HCT116 (cell line): ENCODE results near the gene IGSF21. TPM values are rescaled to one million over a fixed set of nuclear protein-coding genes. Genes with fewer than 3 reads are reported as not detected.

Source experiments
- ATAC-seq: fragments of 200-7000 bp; cut with Tn5 transposase; 2 replicates; pipeline ENCODE4 v1.9.1; 2020; ENCODE audit warnings: mild to moderate bottlenecking, moderate library complexity
- BruUV-seq: library from RNA; stranded (reverse); fragments of 400-500 nt; replicated peaks from 2 replicates; lab custom pipeline; 2021; lab: Mats Ljungman, UMichigan
- CTCF ChIA-PET: fragments of 300-600 bp; sonication (Branson Sonifier 250); formaldehyde crosslinking; loops from one replicate; lab custom pipeline; 2021; ENCODE audit warnings: antibody characterized with exemption; lab: Charles Lee
- POLR2A ChIA-PET: fragments of 300-600, 350-600 bp; sonication (Branson Sonifier 250); formaldehyde crosslinking; loops from one replicate; lab custom pipeline; 2021; ENCODE audit warnings: antibody characterized with exemption; lab: Charles Lee
- RAD21 ChIA-PET, 2 experiments: fragments of 300-600 bp; sonication (Branson Sonifier 250); formaldehyde crosslinking; loops; one replicate each; lab custom pipeline; 2023; ENCODE audit warnings: low total read pairs in 2 of 2; ENCODE audit not compliant: uncharacterized antibody in 2 of 2, unreplicated experiment in 2 of 2, low non-redundant PET in 1 of 2; lab: Charles Lee
- DNase-seq: peaks from one replicate; pipeline ENCODE4 v3.0.0-alpha.2; 2010; ENCODE audit warnings: low read depth, low spot score
- H2AFZ ChIP-seq: fragments of 200-600 bp; shearing (Covaris generic), sonication (generic); 2 replicates; pipeline ENCODE4 v1.6.1; 2017; ENCODE audit warnings: low read depth, mixed run types, mixed read lengths, antibody characterized with exemption, low read length; ENCODE audit not compliant: poor library complexity, severe bottlenecking
- H3K27ac ChIP-seq: 2 replicates; pipeline ENCODE4 v1.5.1; 2012; ENCODE audit warnings: low read depth, low read length
- H3K27me3 ChIP-seq: fragments of 200-600 bp; sonication (generic); 2 replicates; pipeline ENCODE4 v1.6.1; 2016; ENCODE audit warnings: mixed run types, low read length, mixed read lengths; ENCODE audit not compliant: insufficient read depth
- H3K36me3 ChIP-seq, 2 experiments: fragments of 200-500 bp in 1 of 2; fragments of 200-600 bp in 1 of 2; sonication (Bioruptor generic) in 1 of 2; sonication (generic) in 1 of 2; 2 replicates each; pipeline versions ENCODE4 v1.5.1 to v1.6.1; 2014 to 2016; ENCODE audit warnings: low read length in 2 of 2, inconsistent platforms in 1 of 2, mixed read lengths in 1 of 2, mixed run types in 1 of 2; ENCODE audit not compliant: insufficient read depth in 2 of 2, control insufficient read depth in 1 of 2
- H3K4me1 ChIP-seq, 2 experiments: fragments of 200-600 bp in 1 of 2; sonication (generic) in 1 of 2; 2 replicates each; pipeline versions ENCODE4 v1.5.1 to v1.6.1; 2012 to 2017; ENCODE audit warnings: low read length in 2 of 2, inconsistent platforms in 1 of 2, mild to moderate bottlenecking in 1 of 2, mixed read lengths in 1 of 2, mixed run types in 1 of 2, moderate library complexity in 1 of 2; ENCODE audit not compliant: insufficient read depth in 2 of 2, control insufficient read depth in 1 of 2
- H3K4me2 ChIP-seq: fragments of 200-600 bp; sonication (generic); 2 replicates; pipeline ENCODE4 v1.6.1; 2017; ENCODE audit warnings: mixed run types, low read length, mixed read lengths
- H3K4me3 ChIP-seq, 2 experiments: fragments of 200-600 bp in 1 of 2; sonication (generic) in 1 of 2; replicated peaks in 1 of 2; 2 replicates each; pipeline ENCODE4 v1.5.1; 2011 to 2016; ENCODE audit warnings: low read length in 2 of 2, control low read depth in 1 of 2, low read depth in 1 of 2, mild to moderate bottlenecking in 1 of 2, mixed read lengths in 1 of 2, mixed run types in 1 of 2
- H3K79me2 ChIP-seq: fragments of 200-600 bp; sonication (generic); 2 replicates; pipeline ENCODE4 v1.6.1; 2017; ENCODE audit warnings: mild to moderate bottlenecking, mixed run types, low read length, moderate library complexity, mixed read lengths; ENCODE audit not compliant: insufficient read depth
- H3K9ac ChIP-seq: fragments of 200-600 bp; sonication (generic); 2 replicates; pipeline ENCODE4 v1.6.1; 2016; ENCODE audit warnings: low read length, mixed read lengths
- H3K9me2 ChIP-seq: fragments of 200-600 bp; sonication (generic), shearing (Covaris generic); 2 replicates; pipeline ENCODE4 v1.6.1; 2017; ENCODE audit warnings: mixed run types, mild to moderate bottlenecking, moderate library complexity; ENCODE audit not compliant: insufficient read depth
- H3K9me3 ChIP-seq, 2 experiments: fragments of 200-500 bp in 1 of 2; fragments of 200-600 bp in 1 of 2; sonication (Bioruptor generic) in 1 of 2; sonication (generic) in 1 of 2; 2 replicates each; pipeline ENCODE4 v1.6.1; 2014 to 2017; ENCODE audit warnings: low read length in 2 of 2, mixed read lengths in 2 of 2, inconsistent platforms in 1 of 2, low read depth in 1 of 2, mild to moderate bottlenecking in 1 of 2, mixed run types in 1 of 2, moderate library complexity in 1 of 2; ENCODE audit not compliant: control insufficient read depth in 1 of 2, insufficient read depth in 1 of 2
- H4K20me1 ChIP-seq: fragments of 200-600 bp; sonication (generic), shearing (Covaris generic); 2 replicates; pipeline ENCODE4 v1.6.1; 2017; ENCODE audit warnings: mixed run types, mild to moderate bottlenecking, moderate library complexity; ENCODE audit not compliant: insufficient read depth
- ELF1 ChIP-seq: IDR thresholded peaks from 2 replicates; pipeline ENCODE4 v1.6.1; 2012; ENCODE audit warnings: low read depth, borderline replicate concordance
- EZH2 ChIP-seq: fragments of 200-600 bp; sonication (generic); IDR thresholded peaks from 2 replicates; pipeline ENCODE4 v1.6.1; 2017; ENCODE audit warnings: antibody characterized with exemption, mixed run types
- EZH2phosphoT487 ChIP-seq: fragments of 200-600 bp; IDR thresholded peaks from 2 replicates; pipeline ENCODE4 v1.6.1; 2018; ENCODE audit warnings: antibody characterized with exemption, borderline replicate concordance
- JUND ChIP-seq: IDR thresholded peaks from 2 replicates; pipeline ENCODE4 v1.6.1; 2012
- POLR2A ChIP-seq: IDR thresholded peaks from 2 replicates; pipeline ENCODE4 v1.7.0; 2011; ENCODE audit warnings: borderline replicate concordance; ENCODE audit not compliant: insufficient read depth, insufficient read length; ENCODE audit errors: extremely low read depth
- SIN3A ChIP-seq: IDR thresholded peaks from 2 replicates; pipeline ENCODE4 v1.6.1; 2012; ENCODE audit warnings: low read depth
- TCF7L2 ChIP-seq: IDR thresholded peaks from 2 replicates; pipeline ENCODE4 v1.7.0; 2011; ENCODE audit warnings: borderline replicate concordance, inconsistent platforms; ENCODE audit not compliant: insufficient read depth, insufficient read length; ENCODE audit errors: extremely low read depth
- ZNF274 ChIP-seq: fragments of 200-500 bp; sonication (Bioruptor generic); IDR thresholded peaks from 2 replicates; pipeline ENCODE4 v1.6.1; 2014; ENCODE audit warnings: mild to moderate bottlenecking, low read depth, low read length, inconsistent platforms
- intact Hi-C: fragments of 100-400 bp; cut with micrococcal nuclease; formaldehyde crosslinking; loops from 2 replicates; pipeline ENCODE4 v1.10.0; 2022
- total RNA-seq: library from RNA; stranded (reverse); gene quantifications from one replicate; pipeline ENCODE4 v1.2.1, GENCODE V29; 2021; ENCODE audit not compliant: unreplicated experiment
- TF ChIP-seq, protein P1 (sequence below), 3 experiments: fragments of 200-600 bp in 1 of 3; sonication (generic) in 1 of 3; IDR thresholded peaks in 2 of 3; conservative IDR thresholded peaks in 1 of 3; 2 replicates each; pipeline ENCODE4 v1.5.1; 2012 to 2017; ENCODE audit warnings: low read depth in 2 of 3, low read length in 2 of 3, antibody characterized with exemption in 1 of 3, borderline replicate concordance in 1 of 3, control low read depth in 1 of 3, mild to moderate bottlenecking in 1 of 3, mixed read lengths in 1 of 3, mixed run types in 1 of 3, moderate library complexity in 1 of 3; ENCODE audit not compliant: insufficient read depth in 1 of 3
- TF ChIP-seq, protein P2 (sequence below): IDR thresholded peaks from 2 replicates; pipeline ENCODE4 v1.6.1; 2012; ENCODE audit warnings: low read depth
- TF ChIP-seq, protein P3 (sequence below): IDR thresholded peaks from 2 replicates; pipeline ENCODE4 v1.6.1; 2012

Gene IGSF21
- total RNA-seq, 1 experiment from 2014 or later: not detected

DNA sequence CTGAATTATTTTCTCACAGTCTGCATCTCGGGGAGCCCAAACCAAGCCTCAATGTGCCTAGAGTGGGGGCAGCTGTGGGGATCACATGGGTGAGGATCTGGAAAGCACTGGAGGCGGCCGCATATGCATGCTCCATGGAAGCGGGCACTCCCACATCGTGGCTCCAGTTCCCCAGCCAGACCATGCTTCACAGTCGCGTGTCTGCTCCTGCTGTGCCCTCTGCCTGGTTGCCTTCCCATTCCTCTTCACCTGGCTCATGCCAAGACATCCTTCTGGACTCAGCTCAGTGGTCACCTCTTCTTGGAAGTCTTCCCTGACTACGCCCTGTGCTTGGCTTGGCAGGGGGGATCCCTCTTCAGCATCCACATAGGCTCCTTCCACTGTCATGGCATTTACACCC is 32.8 kb downstream of the IGSF21 start:
- no peak overlapping the region for H3K4me2 ChIP-seq
- CTCF ChIA-PET: interaction anchor here (1.2 kb wide), 1 partner anchor 94 kb away, joined by 4 read pairs; no protein-coding TSS in a partner anchor
- H3K36me3 ChIP-seq: no peaks in the 10 kb centered on the region
- H3K9me2 ChIP-seq: no peaks in the 10 kb centered on the region
- ATAC-seq (no peak), DNase-seq (no peak)
- no peak overlapping the region for H2AFZ ChIP-seq
- no peaks in the 10 kb centered on the region for H3K9me3 ChIP-seq
- BruUV-seq: no TSS peak
- intact Hi-C loops: no loop called here
- H3K79me2 ChIP-seq: no peaks in the 10 kb centered on the region
- RAD21 ChIA-PET: no interaction called here
- peaks cover 0 to 8% of the 10 kb centered on the region in 2 experiments; a peak in 2 of 4 replicates for H3K4me1 ChIP-seq
- TF ChIP-seq TCF7L2 (no peak), ELF1 (no peak), ZNF274 (no peak), JUND (no peak), POLR2A (no peak), EZH2phosphoT487 (no peak), SIN3A (no peak), EZH2 (no peak)
- TF ChIP-seq, protein P1, sequence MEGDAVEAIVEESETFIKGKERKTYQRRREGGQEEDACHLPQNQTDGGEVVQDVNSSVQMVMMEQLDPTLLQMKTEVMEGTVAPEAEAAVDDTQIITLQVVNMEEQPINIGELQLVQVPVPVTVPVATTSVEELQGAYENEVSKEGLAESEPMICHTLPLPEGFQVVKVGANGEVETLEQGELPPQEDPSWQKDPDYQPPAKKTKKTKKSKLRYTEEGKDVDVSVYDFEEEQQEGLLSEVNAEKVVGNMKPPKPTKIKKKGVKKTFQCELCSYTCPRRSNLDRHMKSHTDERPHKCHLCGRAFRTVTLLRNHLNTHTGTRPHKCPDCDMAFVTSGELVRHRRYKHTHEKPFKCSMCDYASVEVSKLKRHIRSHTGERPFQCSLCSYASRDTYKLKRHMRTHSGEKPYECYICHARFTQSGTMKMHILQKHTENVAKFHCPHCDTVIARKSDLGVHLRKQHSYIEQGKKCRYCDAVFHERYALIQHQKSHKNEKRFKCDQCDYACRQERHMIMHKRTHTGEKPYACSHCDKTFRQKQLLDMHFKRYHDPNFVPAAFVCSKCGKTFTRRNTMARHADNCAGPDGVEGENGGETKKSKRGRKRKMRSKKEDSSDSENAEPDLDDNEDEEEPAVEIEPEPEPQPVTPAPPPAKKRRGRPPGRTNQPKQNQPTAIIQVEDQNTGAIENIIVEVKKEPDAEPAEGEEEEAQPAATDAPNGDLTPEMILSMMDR (IDR thresholded peaks at IDR 0.05 in 2 of 3, conservative IDR thresholded peaks at IDR 0.05 in 1 of 3; ENCODE audit: borderline replicate concordance in 1 of 3, insufficient read depth in 1 of 3, low read depth in 2 of 3, low read length in 2 of 3): no peak
- TF ChIP-seq, protein P2, sequence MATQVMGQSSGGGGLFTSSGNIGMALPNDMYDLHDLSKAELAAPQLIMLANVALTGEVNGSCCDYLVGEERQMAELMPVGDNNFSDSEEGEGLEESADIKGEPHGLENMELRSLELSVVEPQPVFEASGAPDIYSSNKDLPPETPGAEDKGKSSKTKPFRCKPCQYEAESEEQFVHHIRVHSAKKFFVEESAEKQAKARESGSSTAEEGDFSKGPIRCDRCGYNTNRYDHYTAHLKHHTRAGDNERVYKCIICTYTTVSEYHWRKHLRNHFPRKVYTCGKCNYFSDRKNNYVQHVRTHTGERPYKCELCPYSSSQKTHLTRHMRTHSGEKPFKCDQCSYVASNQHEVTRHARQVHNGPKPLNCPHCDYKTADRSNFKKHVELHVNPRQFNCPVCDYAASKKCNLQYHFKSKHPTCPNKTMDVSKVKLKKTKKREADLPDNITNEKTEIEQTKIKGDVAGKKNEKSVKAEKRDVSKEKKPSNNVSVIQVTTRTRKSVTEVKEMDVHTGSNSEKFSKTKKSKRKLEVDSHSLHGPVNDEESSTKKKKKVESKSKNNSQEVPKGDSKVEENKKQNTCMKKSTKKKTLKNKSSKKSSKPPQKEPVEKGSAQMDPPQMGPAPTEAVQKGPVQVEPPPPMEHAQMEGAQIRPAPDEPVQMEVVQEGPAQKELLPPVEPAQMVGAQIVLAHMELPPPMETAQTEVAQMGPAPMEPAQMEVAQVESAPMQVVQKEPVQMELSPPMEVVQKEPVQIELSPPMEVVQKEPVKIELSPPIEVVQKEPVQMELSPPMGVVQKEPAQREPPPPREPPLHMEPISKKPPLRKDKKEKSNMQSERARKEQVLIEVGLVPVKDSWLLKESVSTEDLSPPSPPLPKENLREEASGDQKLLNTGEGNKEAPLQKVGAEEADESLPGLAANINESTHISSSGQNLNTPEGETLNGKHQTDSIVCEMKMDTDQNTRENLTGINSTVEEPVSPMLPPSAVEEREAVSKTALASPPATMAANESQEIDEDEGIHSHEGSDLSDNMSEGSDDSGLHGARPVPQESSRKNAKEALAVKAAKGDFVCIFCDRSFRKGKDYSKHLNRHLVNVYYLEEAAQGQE: no peak
- TF ChIP-seq, protein P3, sequence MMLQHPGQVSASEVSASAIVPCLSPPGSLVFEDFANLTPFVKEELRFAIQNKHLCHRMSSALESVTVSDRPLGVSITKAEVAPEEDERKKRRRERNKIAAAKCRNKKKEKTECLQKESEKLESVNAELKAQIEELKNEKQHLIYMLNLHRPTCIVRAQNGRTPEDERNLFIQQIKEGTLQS: no peak
- no peak overlapping the region for H3K27ac ChIP-seq
- POLR2A ChIA-PET: no interaction called here
- no peak overlapping the region for H3K9ac ChIP-seq
- no peaks in the 10 kb centered on the region for H4K20me1 ChIP-seq
- H3K27me3 ChIP-seq: no peaks in the 10 kb centered on the region; the same call in 1 of the 2 replicates
- H3K4me3 ChIP-seq: no peak overlapping the region
